Activated gamma-delta T cell treated with anti-CD3 and anti-CD28 coated beads, Interleukin-2, amount 50 U/mL, for 16 hours (primary cell): ENCODE data around the gene PRMT7.
A peak's percentile ranks its signal among the peaks of the same experiment; 100 is the strongest.

Experiments used
- DNase-seq: peaks from one replicate; pipeline ENCODE4 v3.0.0-alpha.2; 2020; ENCODE audit warnings: low read depth

PRMT7 gene

DNA sequence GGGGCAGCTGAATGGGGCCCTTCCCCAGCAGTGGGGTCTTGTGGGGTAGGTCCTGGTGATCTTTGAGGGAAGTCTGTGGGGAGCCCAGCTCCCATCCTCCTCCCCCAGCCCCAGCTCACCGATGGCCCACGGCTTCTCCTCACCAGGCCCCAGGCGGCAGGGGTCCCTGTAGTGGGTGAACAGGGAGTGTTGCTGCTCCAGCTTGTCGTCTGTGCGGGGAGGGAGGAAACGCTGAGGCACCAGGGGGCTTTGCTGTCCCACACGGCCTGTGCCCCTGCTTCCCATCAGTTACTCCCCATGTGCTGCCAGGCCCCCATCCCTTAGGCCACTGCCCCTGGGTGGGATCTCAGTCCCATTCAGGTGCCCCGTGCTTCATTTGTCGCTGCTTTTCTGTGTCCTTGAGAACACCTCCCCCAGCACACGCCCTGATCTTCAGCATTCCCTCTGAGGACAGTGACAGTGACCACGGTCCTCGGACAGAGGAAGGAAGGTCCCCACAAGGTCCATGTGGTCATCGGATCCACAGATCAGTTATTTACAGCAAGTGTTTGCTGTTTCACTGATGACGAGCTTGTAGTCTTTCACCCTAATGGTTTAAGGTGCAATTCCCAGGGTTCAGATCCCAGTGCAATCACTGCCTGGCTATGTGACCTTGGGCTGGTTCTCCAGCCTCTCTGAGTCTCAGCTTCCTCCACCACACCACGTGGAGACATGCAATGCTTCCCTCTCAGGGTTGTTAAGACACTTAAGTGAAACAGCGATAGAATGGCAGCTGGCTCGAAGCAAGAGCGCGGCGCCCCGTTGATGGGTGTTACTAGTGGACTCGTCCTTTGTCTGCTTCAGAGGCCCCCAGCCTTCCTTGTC lies 53.1 kb downstream of the PRMT7 start:
- DNase-seq, result no peak

DNA sequence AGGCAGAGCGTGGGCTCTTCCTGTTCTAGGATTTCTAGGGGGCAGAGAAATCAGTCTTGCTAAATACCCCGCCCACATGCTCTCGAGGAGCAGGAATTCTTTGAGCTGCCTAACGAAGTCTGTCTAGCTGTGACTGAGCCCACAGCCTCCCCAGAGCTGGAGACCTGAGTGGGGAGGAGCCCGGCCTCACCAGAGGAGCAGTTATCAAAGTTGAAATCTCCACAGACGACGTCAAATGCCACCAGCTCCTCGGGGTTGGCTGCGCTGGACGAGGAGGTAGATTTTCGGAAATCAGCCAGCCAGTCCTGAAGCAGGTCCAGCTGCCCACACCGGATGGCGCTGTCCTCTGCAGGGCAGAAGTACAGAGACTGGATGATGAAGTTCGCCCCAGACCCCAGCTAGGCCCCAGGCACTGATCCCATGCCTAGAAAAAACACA lies 53.8 kb downstream of the PRMT7 start:
- DNase-seq, result no peak

DNA sequence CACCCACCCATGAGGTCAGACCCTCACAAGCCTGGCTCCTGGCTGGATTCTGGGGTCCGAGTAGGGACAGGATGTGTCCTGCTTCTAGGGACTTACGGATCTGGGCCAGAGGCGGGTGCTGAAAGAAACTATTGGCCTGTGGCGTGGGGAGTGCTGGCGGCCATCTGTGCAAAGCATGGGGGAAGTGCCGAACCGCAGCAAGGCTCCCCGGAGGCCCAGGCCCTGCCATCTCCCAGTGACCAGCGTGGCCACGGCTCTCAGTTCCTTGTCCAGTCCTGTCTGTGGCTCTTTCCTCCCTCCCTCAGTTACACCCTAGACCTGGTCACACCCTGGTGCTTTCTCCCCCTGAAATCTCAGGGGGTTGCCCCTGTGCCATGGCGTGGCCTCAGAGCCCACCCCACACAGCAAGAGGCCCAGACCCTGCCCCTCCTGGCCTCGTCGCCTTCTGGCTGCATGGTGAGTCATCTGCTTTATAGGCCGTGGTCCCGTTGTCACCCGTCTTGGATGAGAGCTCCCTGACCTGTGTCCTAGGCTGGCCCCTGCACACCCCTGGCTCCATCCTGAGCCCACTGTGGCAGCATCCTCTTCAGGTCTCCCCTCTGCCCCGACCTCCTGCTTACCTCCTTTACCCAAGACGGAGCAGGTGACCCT lies 54.5 kb downstream of the PRMT7 start:
- DNase-seq, result no peak

DNA sequence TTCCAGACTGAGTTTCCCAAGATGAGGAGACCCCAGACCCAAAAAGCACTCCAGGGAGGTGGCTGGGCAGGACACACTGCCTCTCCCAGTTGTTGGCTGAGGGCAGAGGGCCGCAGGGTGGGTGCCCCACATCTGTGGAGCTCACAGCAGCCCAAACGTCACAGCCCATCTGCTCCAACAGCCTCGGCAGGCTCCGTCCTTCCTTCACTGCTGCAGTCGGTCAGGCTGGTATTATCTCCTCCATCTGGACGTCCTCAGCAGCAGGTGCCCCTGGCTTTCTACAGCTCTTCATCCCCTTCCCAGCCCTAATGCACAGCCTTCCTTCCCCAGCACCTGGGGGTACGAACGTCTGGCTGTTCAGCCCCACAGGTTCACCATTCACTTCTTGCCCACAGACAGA lies 55.2 kb downstream of the PRMT7 start:
- DNase-seq, result no peak

DNA sequence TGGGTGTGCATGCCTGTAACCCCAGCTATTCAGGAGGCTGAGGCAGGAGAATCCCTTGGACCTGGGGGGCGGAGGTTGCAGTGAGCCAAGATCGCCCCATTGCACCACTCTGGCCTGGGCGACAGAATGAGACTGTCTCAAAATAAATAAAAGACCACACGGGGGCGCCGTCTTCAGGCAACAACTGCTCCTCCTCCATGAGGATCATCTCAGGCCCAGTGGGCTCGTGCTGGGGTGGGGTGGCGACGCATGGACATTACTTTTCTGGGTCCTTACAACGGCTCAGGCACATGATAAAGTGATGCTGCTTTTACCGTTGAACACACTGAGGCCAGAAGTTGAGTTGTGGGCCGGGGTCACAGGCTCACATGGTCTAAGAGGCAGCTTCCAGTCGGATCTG lies 56.2 kb downstream of the PRMT7 start:
- peak; percentile 27 for DNase-seq

DNA sequence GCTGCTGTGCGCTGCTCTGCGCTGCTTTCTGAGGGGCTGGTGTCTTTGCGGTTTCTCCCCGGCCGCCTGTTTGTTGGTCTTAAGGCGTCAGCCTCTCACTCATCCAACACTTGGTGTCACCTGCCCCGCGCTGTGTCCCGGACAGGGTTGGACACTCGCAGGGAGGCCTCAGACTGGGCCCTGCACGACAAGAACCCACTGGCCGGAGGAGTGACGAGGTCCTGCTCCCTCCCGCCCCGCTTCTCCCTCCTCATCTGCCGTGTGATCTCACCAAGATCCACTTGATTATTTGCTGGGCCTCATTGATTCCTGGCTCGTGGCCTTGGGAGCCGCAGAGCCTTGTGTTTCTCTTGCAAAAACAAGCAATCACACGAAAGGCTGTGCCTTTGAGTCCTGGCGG lies 56.6 kb downstream of the PRMT7 start:
- no peak for DNase-seq

DNA sequence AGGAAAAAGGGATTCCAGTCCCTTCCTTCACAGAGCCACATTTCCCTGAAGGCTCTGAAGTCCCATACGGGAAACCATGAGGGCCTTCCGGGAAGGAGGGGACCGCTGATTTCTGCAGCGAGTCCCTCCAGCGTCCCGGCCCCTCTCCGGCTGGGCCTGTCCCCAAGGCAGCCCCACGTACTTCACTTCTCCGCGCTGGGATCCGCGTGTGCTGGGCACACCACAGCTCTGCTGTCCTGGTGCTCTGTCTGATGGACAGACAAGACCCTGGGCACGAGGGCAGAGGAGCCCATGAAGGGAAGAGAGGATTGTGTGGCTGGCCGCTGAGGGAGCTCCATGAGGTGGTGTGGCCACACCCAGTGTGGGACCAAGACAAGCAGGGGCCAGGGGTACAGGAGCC lies 57.1 kb downstream of the PRMT7 start:
- DNase-seq, result no peak

DNA sequence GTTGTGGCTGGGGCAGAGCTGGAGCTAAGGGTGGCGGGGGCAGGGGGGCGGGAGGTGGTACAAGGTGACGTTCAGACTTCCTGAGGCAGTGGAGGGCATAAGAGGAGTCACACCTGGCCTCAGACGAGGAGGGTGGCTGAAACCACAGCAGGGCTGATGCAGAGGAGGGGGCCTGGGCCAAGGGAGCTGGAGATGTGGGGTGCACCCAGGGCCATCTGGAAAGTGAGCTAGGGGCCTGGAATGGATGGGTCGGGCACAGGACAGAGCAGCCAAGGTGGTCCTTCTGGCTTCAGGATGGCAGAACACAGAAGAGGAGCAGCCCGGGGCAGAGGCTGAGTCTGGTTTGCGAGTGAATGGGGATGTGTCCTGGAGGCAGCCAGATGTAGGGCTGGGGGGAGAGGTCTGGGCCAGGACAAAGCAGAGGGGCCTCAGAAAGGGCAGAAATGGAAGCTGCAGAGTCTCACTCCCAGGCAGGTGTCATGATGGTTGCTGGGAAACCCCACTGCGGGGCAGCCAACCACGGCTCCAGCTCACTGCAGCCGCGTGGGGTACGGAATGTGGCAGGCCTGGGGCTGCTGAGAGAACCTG lies 57.6 kb downstream of the PRMT7 start:
- no peak for DNase-seq

DNA sequence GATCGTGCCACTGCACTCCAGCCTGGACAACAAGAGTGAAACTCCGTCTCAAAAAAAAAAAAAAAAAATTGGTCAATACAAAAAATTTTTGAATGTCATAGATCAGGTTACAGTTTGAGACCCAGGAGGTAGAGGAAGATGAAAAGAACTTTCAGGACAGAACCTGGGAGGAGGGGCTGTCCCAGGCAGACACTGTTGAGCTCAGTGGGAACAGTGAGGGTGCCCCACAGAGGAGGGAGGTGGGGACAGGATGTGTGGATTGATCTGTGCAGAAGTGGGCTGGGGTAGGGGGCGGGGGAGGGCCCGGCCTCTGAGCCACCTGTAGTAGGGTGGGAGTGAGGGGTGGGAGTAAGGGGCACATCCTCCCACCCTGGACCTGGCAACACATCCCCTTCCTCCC lies 58.3 kb downstream of the PRMT7 start:
- DNase-seq, result no peak

DNA sequence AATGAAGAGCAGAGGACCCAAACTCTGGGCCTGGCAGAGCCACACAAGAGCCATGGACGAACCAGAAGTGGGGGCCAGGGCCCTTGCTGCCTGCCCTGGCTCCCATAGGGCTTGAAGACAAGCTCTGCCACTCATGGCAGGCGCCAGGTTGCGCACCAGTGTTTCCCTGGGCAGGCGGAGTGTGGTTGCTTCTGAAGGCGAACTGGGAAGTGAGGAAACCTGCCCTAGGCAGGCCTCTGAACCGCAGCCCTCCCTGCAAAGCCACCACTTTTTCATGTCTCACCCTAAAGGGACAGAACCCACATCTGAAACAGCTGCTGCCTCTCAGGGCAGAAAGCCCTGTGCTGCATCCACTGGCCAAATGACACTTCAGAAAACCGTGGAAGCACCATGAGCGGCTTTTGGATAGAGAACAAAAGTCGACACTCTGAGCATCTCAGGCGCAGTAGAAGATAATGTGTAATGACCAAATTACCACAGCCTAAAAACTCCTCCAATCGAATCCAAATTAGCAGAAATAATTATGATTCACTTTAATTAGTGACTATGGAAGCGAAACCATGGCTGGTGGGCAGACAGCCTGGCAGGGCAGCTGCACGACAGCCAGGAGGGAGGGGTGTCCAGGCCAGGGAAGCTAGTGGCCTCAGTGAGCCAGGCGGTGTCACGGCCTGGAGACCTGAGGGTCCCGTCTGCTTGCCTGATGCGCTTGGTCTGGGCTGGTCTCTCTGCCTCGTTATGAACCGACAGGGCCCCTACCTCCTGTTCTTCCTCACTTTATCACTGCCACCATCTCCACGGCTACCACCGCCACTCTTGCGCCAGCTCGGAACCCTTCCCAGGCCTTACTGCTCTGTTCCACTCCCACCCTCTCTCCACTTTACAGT lies 59.1 kb downstream of the PRMT7 start:
- no peak for DNase-seq

DNA sequence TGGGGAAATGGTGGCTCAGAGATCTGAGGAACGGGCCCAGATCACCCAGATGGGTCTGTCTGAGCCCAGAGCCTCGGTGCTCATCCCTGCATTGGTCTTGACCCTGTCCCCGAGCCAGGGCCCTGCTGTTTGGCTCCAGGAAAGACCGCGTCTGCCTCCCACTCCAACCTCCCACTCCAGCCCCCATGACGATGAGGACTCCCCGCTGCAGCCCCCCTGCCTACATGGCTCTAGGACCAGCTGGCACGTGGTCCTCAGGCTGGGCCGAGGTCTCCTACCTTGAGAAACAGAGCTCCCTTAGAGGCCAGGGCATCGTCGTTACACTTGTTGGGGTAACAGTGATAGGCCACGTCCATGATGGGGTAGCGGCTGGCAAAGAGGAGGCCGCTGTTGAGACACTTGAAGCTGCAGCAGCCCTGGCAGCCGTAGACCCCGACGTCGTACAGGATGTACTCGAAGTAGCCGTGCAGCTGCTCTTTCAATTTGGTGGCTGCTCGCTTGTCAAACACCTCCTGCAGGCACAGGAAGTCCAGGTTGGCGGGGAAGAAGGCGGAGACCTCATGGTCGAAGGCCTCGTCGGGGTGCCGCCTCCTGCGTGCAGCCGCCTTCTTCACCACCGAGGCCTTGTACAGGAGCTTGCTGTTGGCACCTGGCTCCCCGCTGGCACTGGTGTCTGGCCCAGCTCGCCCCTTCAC lies 59.9 kb downstream of the PRMT7 start:
- DNase-seq, result peak; percentile 44

DNA sequence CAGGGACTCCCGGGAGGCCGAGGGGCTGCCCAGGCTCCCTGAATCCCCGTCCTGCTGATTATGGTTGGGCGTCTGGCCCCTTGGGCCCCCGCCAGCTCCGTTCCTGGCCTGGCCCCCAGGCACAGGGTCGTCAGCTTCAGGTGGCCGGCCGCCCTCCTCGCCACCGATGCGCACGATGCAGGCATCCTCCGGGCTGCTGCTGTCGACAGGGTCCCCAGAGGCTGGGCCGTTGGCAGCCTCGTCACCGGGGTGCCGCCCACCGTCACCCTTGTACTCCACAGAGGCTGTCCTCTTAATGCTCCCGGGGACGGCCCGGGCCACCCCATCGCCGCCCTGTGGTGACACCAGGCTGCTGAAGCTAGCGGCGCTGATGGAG lies 60.4 kb downstream of the PRMT7 start:
- DNase-seq, result no peak

DNA sequence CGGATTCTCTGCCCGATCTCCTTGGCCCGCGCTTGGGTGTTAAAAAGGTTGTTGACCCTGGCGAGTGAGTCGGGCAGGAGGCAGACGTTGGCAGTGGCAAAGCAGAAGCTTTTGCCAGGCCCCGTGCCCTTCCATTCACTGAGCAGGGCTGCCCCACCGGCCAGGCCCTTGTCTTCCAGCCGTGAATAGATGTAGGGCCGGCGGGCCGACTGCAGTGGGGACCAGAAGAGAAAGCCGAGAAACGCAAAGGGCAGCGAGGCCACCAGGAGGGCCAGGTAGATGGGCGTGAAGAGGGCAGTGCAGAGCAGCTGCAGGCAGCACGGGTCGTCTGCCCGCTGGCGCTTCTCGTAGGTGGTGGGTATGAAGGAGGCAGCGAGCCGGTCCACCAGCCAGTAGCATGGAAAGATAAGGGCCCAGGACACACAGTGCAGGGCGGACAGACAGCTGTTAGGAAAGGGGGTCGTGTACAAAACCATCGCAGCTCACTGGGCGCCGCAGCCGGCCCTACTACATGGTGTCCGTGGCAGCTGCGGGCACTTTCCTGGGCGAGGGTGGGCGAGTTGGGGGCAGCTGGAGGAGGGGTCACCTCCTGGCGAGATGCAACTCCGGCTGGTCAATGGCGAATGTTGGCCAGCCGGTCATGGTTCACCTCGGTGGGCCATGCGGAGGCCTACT lies 61.0 kb downstream of the PRMT7 start:
- no peak for DNase-seq

DNA sequence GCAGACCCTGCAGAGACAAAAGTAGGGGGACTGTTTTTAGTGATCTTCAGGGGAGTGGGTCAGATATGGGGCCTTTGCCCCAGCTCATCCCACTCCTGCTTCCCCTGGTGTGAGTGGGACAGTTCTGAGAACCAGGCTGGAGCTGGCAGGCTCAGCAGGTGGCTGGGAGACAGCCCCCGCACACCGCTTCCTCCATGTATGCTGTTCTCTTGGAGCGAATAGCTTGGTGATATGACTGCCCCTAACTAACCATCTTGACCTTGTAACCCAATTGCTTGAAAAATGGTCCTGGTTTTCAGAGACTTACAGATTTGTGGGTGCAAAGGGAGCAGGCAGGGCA lies 61.5 kb downstream of the PRMT7 start:
- no peak for DNase-seq

DNA sequence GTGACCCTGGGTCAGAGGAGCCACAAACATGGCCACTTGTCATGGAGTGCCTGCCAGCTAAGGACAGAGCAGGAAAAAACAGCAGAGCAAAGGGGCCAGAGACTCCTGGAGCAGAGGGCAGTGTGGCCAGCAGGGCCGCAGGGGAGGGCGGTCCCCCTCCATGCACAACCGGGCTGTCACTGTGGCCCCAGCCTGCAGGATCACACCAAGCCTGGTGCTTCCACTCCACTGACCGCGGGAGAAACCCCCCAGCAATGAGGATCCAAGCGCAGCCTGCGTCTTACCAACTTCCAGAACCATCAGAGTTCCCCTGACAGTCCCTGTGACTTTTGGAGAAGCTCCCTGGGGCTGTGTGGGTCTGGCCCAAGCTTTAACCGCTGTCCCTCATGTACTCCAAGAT lies 62.0 kb downstream of the PRMT7 start:
- no peak for DNase-seq

DNA sequence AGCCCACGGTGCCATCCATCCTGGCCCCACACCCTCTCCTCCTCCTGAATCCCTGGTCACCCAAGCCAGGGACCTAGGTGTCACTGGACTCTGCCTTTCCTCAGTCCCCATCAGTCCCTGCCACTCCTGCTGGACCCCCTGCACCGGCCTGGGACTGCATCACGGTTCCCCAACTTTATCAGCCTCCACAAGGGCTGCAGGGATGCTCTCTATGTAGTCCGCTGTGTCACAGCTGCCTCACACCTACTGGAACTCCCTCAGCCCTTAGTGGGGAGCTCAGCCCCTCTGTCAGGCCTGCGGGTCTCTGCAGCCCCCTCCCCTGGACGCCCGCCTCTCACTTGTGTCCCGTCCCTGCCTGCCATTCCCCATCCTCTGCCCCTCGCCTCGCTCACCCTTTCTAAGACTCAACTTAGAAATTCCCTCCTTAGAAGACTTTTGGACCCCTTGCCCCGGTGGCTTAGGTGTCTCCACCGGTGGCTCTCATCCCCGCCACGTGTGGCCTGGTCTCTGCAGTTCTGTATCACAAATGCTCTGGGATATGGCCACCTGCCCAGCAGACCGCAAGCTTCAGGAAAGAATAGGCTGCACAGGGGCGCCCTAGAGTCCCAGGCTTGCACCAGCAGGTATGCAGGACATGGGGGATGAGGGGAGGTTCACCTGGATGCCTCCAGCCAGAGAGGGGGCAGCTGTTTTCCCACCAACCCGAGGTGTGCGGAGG lies 62.9 kb downstream of the PRMT7 start:
- DNase-seq, result no peak

DNA sequence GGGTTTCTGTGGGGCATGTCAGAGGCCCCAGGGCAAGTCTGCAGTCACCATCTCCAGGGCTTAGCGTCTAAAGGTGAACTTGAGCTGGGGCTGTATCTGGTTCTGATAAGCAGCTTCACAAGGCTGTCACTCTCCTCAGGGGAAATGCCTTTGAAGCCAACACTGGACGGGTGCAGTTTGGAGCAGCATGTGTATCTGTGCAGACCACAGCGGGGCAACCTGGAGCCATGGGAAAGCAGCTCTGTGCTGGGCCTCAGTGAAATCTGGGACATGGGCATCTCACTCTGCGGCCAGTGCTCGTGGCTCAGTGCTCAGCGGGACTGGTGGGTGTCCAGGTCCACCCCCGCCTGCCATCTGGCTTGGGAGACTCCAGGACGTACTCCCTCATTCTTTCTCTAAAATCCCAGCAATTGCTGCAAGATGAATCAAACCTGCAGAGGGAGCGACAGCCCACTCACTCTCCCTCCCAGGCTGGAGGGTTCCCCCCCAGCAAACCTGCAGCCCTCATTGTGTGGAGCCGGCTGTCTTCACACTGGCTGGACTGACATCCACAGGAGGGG lies 63.5 kb downstream of the PRMT7 start:
- no peak for DNase-seq

DNA sequence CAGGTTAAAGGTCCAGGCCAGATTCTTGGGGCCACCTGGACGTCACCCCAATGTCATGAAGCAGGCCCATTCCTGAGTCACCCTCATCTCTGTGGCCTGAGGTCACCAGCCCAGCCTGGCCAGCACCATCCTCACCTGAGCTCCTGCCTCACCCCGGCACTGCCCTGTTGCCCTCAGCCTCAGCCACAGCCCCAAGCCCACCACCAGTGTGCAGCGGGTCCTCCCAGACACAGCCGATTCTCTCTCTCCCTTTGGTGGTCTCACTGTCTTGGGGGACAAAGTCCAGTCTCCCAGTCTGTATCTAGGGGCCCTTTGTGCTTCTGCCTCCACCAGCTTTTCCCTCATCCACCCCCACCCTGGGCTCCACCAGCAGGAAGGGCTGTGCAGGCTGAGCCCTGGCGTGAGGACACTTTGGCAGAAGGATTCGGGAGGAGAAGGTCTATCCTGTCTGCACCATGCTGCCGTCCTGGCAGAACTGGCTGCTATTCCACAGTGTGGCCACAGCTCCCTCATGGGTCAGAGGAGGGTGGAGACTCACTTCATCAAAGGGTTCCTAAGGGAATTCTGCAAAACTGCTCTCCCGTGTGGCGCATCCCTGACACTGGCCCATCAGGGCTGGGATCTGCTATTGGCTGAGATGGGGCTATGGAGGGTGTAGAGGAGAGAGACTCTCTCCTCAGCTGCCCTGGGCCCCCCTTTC lies 64.3 kb downstream of the PRMT7 start:
- DNase-seq, result no peak

DNA sequence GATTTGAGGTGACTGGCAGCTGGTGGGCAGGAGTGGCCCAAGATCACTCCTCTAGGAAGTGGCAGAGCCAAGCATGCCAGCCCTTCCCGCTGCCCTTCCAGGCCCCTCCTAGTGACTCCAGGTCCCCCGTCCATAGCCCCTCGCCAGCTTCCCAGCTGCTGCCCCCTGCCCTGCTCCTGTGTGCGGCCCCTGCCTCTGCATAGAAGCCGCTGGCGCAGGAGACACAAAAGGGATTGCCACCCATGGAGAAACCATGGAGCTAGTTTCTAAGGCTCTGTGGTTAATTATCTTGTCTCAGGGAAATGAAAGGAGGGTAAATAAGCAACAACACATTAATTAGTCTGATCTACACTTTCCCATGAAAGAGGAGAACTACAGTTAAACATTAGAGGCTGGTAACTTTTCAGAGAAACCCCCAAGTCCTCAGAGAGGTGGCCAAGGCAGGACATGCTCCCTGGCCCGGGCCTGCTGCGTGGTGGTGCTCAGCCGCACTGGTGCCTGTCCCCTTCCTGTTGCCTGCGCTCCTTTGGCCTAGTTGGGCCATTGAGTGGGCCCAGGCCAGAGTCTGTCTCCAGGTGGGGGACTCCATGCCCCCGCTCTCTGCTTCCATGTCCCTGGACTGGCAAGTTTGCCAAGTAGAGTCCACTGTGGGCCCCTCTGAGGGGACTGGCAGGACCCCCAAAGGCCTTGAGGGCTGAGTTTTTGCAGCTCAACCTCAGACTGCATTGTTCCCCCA lies 65.2 kb downstream of the PRMT7 start:
- no peak for DNase-seq
